ENCODE results near the gene FJX1. TPM values are rescaled to one million over a fixed set of nuclear protein-coding genes. Genes with fewer than 3 reads are reported as not detected.

The FJX1 gene
- polyA plus RNA-seq, 3 donors = 0.05 TPM; not detected in 2

- H3K4me3 ChIP-seq (replicated peaks in 1 of 3; ENCODE audit: low read depth in 2 of 3, low read length in 3 of 3) = peak overlapping the region in 1 of 3 experiments; percentile 46
- H2AFZ ChIP-seq (ENCODE audit: insufficient read depth, low read depth, low read length, poor library complexity, severe bottlenecking) = no peak overlapping the region
- peaks cover 2 to 13% (median 12%) of the 10 kb centered on the region in 3 donors for H3K27me3 Mint-ChIP-seq (ENCODE audit: low read depth in 3 of 3)
- no peak for TF ChIP-seq CTCF (IDR thresholded peaks at IDR 0.05)
- H3K4me3 Mint-ChIP-seq = peak overlapping the region in 1 of 2 donors; percentile 46
- H3K79me2 ChIP-seq (ENCODE audit: insufficient read depth, low read length) = no peaks in the 10 kb centered on the region
- H3K36me3 Mint-ChIP-seq = no peaks in the 10 kb centered on the region
- peak overlapping the region; percentile 49 for H3K4me2 ChIP-seq (replicated peaks; ENCODE audit: extremely low read depth, low read length, poor library complexity, severe bottlenecking)
- no peak overlapping the region for H3K27ac ChIP-seq (ENCODE audit: low read depth in 1 of 2, low read length in 2 of 2)
- H3K27me3 ChIP-seq (ENCODE audit: control insufficient read depth in 2 of 2, insufficient read depth in 2 of 2, low read length in 2 of 2) = peaks cover 0 to 2% of the 10 kb centered on the region in 2 donors
- H3K9me3 Mint-ChIP-seq = peaks cover 2 to 7% (median 4%) of the 10 kb centered on the region in 7 donors
- intact Hi-C loops (cut with micrococcal nuclease) = loop anchor here in 1 of 2 donors (10.0 kb wide), 1 partner anchor 55 kb away; the partner anchor contains the start of gene PAMR1
- no peaks in the 10 kb centered on the region for H3K9me3 ChIP-seq (replicated peaks in 1 of 2; ENCODE audit: control insufficient read depth in 1 of 2, insufficient read depth in 1 of 2, low read length in 2 of 2)
- peaks cover 15% of the 10 kb centered on the region for H3K4me1 Mint-ChIP-seq
- no peaks in the 10 kb centered on the region for H3K36me3 ChIP-seq (replicated peaks in 1 of 2; ENCODE audit: control insufficient read depth in 1 of 2, insufficient read depth in 2 of 2, low read length in 2 of 2)
- no peak overlapping the region for H3K9ac ChIP-seq (ENCODE audit: insufficient read depth, low read length, poor library complexity, severe bottlenecking)
- peak overlapping the region in 5 of 7 donors; percentile 60 to 85 (median 76) for H3K27ac Mint-ChIP-seq
- H4K20me1 ChIP-seq (ENCODE audit: insufficient read depth, low read length) = no peaks in the 10 kb centered on the region
- peaks cover 11 to 13% of the 10 kb centered on the region in 2 donors for H3K4me1 ChIP-seq (ENCODE audit: control insufficient read depth in 1 of 2, insufficient read depth in 2 of 2, low read length in 2 of 2)
- peak; percentile 54 to 82 (median 70) for DNase-seq
- 14% methylated on average over 1 of the region's 7 CpGs for WGBS (ENCODE audit: insufficient coverage)
These were observed 38.5 kb upstream of the FJX1 start for GRCh38 chr11:35579557-35580396.

- Mint-ChIP-seq H3K4me3 (no peak overlapping the region), H3K9me3 (peaks cover 2 to 7% (median 4%) of the 10 kb centered on the region in 7 donors), H3K27me3 (ENCODE audit: low read depth in 3 of 3) (peaks cover 2 to 16% (median 13%) of the 10 kb centered on the region in 3 donors), H3K36me3 (no peaks in the 10 kb centered on the region), H3K4me1 (peaks cover 18% of the 10 kb centered on the region), H3K27ac (no peak overlapping the region)
- Histone ChIP-seq H3K27ac (ENCODE audit: low read depth in 1 of 2, low read length in 2 of 2) (no peak overlapping the region), H3K27me3 (ENCODE audit: control insufficient read depth in 2 of 2, insufficient read depth in 2 of 2, low read length in 2 of 2) (peaks cover under 1 to 4% of the 10 kb centered on the region in 2 donors), H3K79me2 (ENCODE audit: insufficient read depth, low read length) (no peaks in the 10 kb centered on the region), H3K36me3 (replicated peaks in 1 of 2; ENCODE audit: control insufficient read depth in 1 of 2, insufficient read depth in 2 of 2, low read length in 2 of 2) (no peaks in the 10 kb centered on the region), H3K9me3 (replicated peaks in 1 of 2; ENCODE audit: control insufficient read depth in 1 of 2, insufficient read depth in 1 of 2, low read length in 2 of 2) (no peaks in the 10 kb centered on the region), H2AFZ (ENCODE audit: insufficient read depth, low read depth, low read length, poor library complexity, severe bottlenecking) (no peak overlapping the region), H3K4me2 (replicated peaks; ENCODE audit: extremely low read depth, low read length, poor library complexity, severe bottlenecking) (no peak overlapping the region), H3K9ac (ENCODE audit: insufficient read depth, low read length, poor library complexity, severe bottlenecking) (no peak overlapping the region), H4K20me1 (ENCODE audit: insufficient read depth, low read length) (no peaks in the 10 kb centered on the region), H3K4me3 (replicated peaks in 1 of 3; ENCODE audit: low read depth in 2 of 3, low read length in 3 of 3) (no peak overlapping the region), H3K4me1 (ENCODE audit: control insufficient read depth in 1 of 2, insufficient read depth in 2 of 2, low read length in 2 of 2) (peaks cover 11 to 13% of the 10 kb centered on the region in 2 donors)
- TF ChIP-seq CTCF (IDR thresholded peaks at IDR 0.05) = no peak
- WGBS (ENCODE audit: insufficient coverage) = no CpG with 5 or more reads among the region's 2 CpGs
- DNase-seq = no peak
- intact Hi-C loops (cut with micrococcal nuclease) = loop anchor here in 1 of 2 donors (10.0 kb wide), 1 partner anchor 56 kb away; the partner anchor contains the start of gene PAMR1
These were observed 37.9 kb upstream of the FJX1 start for GRCh38 chr11:35580397-35580781.

All from CD14-positive monocyte (primary cell).